HepG2 (cell line): ENCODE results near the gene WDR48. TPM values are rescaled to one million over a fixed set of nuclear protein-coding genes. Genes with fewer than 3 reads are reported as not detected.
A peak's percentile ranks its signal among the peaks of the same experiment; 100 is the strongest.

Experiments used
- ATAC-seq: fragments of 200-7000 bp; cut with Tn5 transposase; 3 replicates; pipeline ENCODE4 v1.9.1; 2020; ENCODE audit warnings: mild to moderate bottlenecking, moderate library complexity
- BruUV-seq: library from RNA; stranded (reverse); fragments of 400-500 nt; replicated peaks from 2 replicates; lab custom pipeline; 2021; lab: Mats Ljungman, UMichigan
- CTCF ChIA-PET: fragments of 300-600 bp; formaldehyde crosslinking; extraction: SDS; loops from one replicate; lab custom pipeline; 2021; ENCODE audit warnings: low total read pairs, inconsistent platforms, low intra/inter-chr PET ratio; lab: Yijun Ruan, JAX
- POLR2A ChIA-PET: fragments of 350-600 bp; sonication (Branson Sonifier 250); formaldehyde crosslinking; loops from one replicate; lab custom pipeline; 2020; ENCODE audit warnings: antibody characterized with exemption, inconsistent platforms; lab: Yijun Ruan, JAX
- DNase-seq: peaks from one replicate; pipeline ENCODE4 v3.0.0-alpha.2; 2015; ENCODE audit warnings: low spot score
- FAIRE-seq: peaks from 3 replicates; lab custom pipeline; 2011; peaks lifted over from hg19 to GRCh38; lab: Jason Lieb, UNC
- H2AFZ ChIP-seq: one replicate; pipeline ENCODE4 v1.6.1; 2011; ENCODE audit warnings: low read length, inconsistent platforms
- H3K27ac ChIP-seq: fragments of 300-600 bp; 3 replicates; pipeline ENCODE4 v1.8.0; 2011; ENCODE audit warnings: mixed run types, mild to moderate bottlenecking, mixed read lengths, low read length, inconsistent platforms; ENCODE audit not compliant: insufficient read depth; ENCODE audit errors: extremely low read length
- H3K27me3 ChIP-seq, 2 experiments: fragments of 200-600 bp in 1 of 2; 2 replicates in 1 of 2; 3 replicates in 1 of 2; pipeline versions ENCODE4 v1.6.0 to v1.8.0; 2011; ENCODE audit warnings: low read length in 2 of 2, mild to moderate bottlenecking in 2 of 2, moderate library complexity in 2 of 2, inconsistent platforms in 1 of 2; ENCODE audit not compliant: insufficient read depth in 2 of 2, control insufficient read depth in 1 of 2
- H3K36me3 ChIP-seq, 2 experiments: fragments of 200-600 bp in 1 of 2; replicated peaks in 1 of 2; 2 replicates in 1 of 2; 3 replicates in 1 of 2; pipeline versions ENCODE4 v1.5.1 to v1.8.0; 2011; ENCODE audit warnings: low read length in 2 of 2, inconsistent platforms in 1 of 2; ENCODE audit not compliant: insufficient read depth in 2 of 2, control insufficient read depth in 1 of 2
- H3K4me1 ChIP-seq: 2 replicates; pipeline ENCODE4 v1.5.1; 2012; ENCODE audit warnings: low read length, inconsistent platforms; ENCODE audit not compliant: insufficient read depth
- H3K4me2 ChIP-seq: 2 replicates; pipeline ENCODE4 v1.6.0; 2011; ENCODE audit warnings: low read depth, low read length, inconsistent platforms
- H3K4me3 ChIP-seq, 3 experiments: fragments of 200-600 bp in 1 of 3; sonication (generic), shearing (Covaris generic) in 1 of 3; replicated peaks in 1 of 3; 2 replicates each; pipeline ENCODE4 v1.5.1; 2011 to 2016; ENCODE audit warnings: low read length in 3 of 3, inconsistent platforms in 2 of 3, low read depth in 2 of 3, mild to moderate bottlenecking in 2 of 3, control low read depth in 1 of 3, mixed read lengths in 1 of 3; ENCODE audit not compliant: insufficient read depth in 1 of 3
- H3K79me2 ChIP-seq: one replicate; pipeline ENCODE4 v1.6.1; 2011; ENCODE audit warnings: low read length, inconsistent platforms; ENCODE audit not compliant: insufficient read depth
- H3K9ac ChIP-seq: 2 replicates; pipeline ENCODE4 v1.6.0; 2011; ENCODE audit warnings: mild to moderate bottlenecking, low read depth, low read length, inconsistent platforms; ENCODE audit not compliant: insufficient read depth
- H3K9me3 ChIP-seq: 2 replicates; pipeline ENCODE4 v1.5.1; 2012; ENCODE audit warnings: mild to moderate bottlenecking, low read length
- H4K20me1 ChIP-seq: 2 replicates; pipeline ENCODE4 v1.6.0; 2011; ENCODE audit warnings: inconsistent platforms, mild to moderate bottlenecking, low read length, moderate library complexity; ENCODE audit not compliant: insufficient read depth
- AGO2 ChIP-seq: fragments of 200-400 bp; formaldehyde crosslinking; optimal IDR thresholded peaks from 2 replicates; pipeline ENCODE3; 2017; ENCODE audit warnings: mild to moderate bottlenecking, low read depth, low read length, moderate library complexity
- FOXO1 ChIP-seq: sonication (generic); formaldehyde crosslinking; IDR thresholded peaks from 2 replicates; pipeline ENCODE4 v1.4.0; 2020; ENCODE audit warnings: missing genetic modification reagents
- MIXL1 ChIP-seq: IDR thresholded peaks from 2 replicates; pipeline ENCODE4 v1.6.1; 2016
- SP1 ChIP-seq, 2 experiments: fragments of 450-650 bp in 1 of 2; sonication (generic) in 1 of 2; formaldehyde crosslinking in 1 of 2; IDR thresholded peaks; 2 replicates each; pipeline versions ENCODE4 v1.4.0 to v1.6.1; 2016 to 2020; ENCODE audit warnings: missing genetic modification reagents in 1 of 2
- TBL1XR1 ChIP-seq: fragments of 150-350 bp; IDR thresholded peaks from 2 replicates; pipeline ENCODE4 v1.6.1; 2014; ENCODE audit warnings: borderline replicate concordance, low read length; ENCODE audit not compliant: partially characterized antibody
- ZBTB2 ChIP-seq: sonication (generic); formaldehyde crosslinking; IDR thresholded peaks from 2 replicates; pipeline ENCODE4 v1.8.0; 2022; ENCODE audit warnings: low read depth, missing genetic modification reagents
- ZNF263 ChIP-seq: sonication (generic); formaldehyde crosslinking; IDR thresholded peaks from 2 replicates; pipeline ENCODE4 v1.4.0; 2020; ENCODE audit warnings: missing genetic modification reagents
- ZNF407 ChIP-seq: sonication (generic); formaldehyde crosslinking; IDR thresholded peaks from one replicate; pipeline ENCODE4 v1.5.1; 2020; ENCODE audit warnings: mild to moderate bottlenecking, missing genetic modification reagents; ENCODE audit errors: not compliant biosample characterization
- ZNF484 ChIP-seq: sonication (generic); formaldehyde crosslinking; IDR thresholded peaks from 2 replicates; pipeline ENCODE4 v1.5.1; 2020; ENCODE audit warnings: mild to moderate bottlenecking, low read depth, missing genetic modification reagents, borderline replicate concordance
- ZNF512B ChIP-seq: sonication (generic); formaldehyde crosslinking; IDR thresholded peaks from 2 replicates; pipeline ENCODE4 v1.5.1; 2020; ENCODE audit warnings: missing genetic modification reagents, mild to moderate bottlenecking, borderline replicate concordance
- WGBS: methylation state at CpG from one replicate; pipeline ENCODE4 v1.1.6; 2017; ENCODE audit warnings: low lambda C conversion rate; 5-methylcytosine and 5-hydroxymethylcytosine counted together
- in situ Hi-C: cut with HindIII; loops from 2 replicates; pipeline ENCODE4 v1.10.0; 2017; ENCODE audit warnings: low pct_unique_long_range_greater_than_20kb; ENCODE audit not compliant: extremely low pct_ligation_motif_present
- intact Hi-C: fragments of 100-400 bp; cut with micrococcal nuclease; formaldehyde crosslinking; loops from one replicate; pipeline ENCODE4 v1.10.0; 2022; ENCODE audit not compliant: unreplicated experiment
- polyA plus RNA-seq, 8 experiments: library from polyadenylated mRNA; depleted of rRNA in 3 of 8; stranded (reverse) in 7 of 8; unstranded in 1 of 8; fragments of >200 nt; fragmentation: Illumina TruSeq in 4 of 8; extraction: Trizol in 4 of 8; gene quantifications; 2 replicates each; pipeline versions ENCODE4 v1.2.1 to v1.2.3, GENCODE V29; 2011 to 2016; ENCODE audit warnings: low read depth in 4 of 8, missing spikeins in 1 of 8, mixed read lengths in 1 of 8; ENCODE audit not compliant: insufficient read depth in 1 of 8
- total RNA-seq, 5 experiments: library from RNA; depleted of rRNA; stranded (reverse); fragments of >200 nt; fragmentation: Illumina TruSeq; extraction: Trizol; gene quantifications; 2 replicates each; pipeline ENCODE4 v1.2.3, GENCODE V29; 2016; ENCODE audit warnings: low read depth in 1 of 5

The WDR48 gene
- total and polyA plus RNA-seq, 2 of the 13 experiments (the other 11 are each of a cell fraction or from before 2014, with no cell fraction given), result 29.2 to 31.2 TPM

GRCh38 chr3:39019299-39019698 is 32.5 kb upstream of the WDR48 start (continued):
- TF ChIP-seq ZNF512B (CRISPR knock-in tag) (no peak), MIXL1 (0 out of 2 replicates have a peak, but pooled peaks have one; percentile 22)

GRCh38 chr3:39021029-39021428 is 30.8 kb upstream of the WDR48 start:
- DNase-seq (no peak), FAIRE-seq (no peak), ATAC-seq (no peak)
- no peak overlapping the region for H3K27ac ChIP-seq
- no TSS peak for BruUV-seq
- peaks cover 20% of the 10 kb centered on the region for H3K4me1 ChIP-seq
- no peak overlapping the region for H3K4me3 ChIP-seq
- H3K36me3 ChIP-seq, result no peaks in the 10 kb centered on the region
- no peaks in the 10 kb centered on the region for H3K27me3 ChIP-seq
- no peak overlapping the region for H2AFZ ChIP-seq
- no peaks in the 10 kb centered on the region for H3K9me3 ChIP-seq
- intact Hi-C loops, result no loop called here
- ChIA-PET POLR2A (no interaction called here), CTCF (no interaction called here)
- in situ Hi-C loops, result no loop called here
- H3K9ac ChIP-seq, result no peak overlapping the region
- H3K79me2 ChIP-seq, result no peaks in the 10 kb centered on the region
- H3K4me2 ChIP-seq, result no peak overlapping the region
- H4K20me1 ChIP-seq, result no peaks in the 10 kb centered on the region
- WGBS, result 96% methylated on average over 1 of the region's 1 CpG
- TF ChIP-seq TBL1XR1, result no peak
- TF ChIP-seq ZNF484 (CRISPR knock-in tag), result no peak
- TF ChIP-seq ZBTB2, result no peak
- TF ChIP-seq ZNF263 (CRISPR knock-in tag), result no peak
- no peak for TF ChIP-seq FOXO1 (CRISPR knock-in tag)
- TF ChIP-seq AGO2, result no peak
- TF ChIP-seq SP1 (IDR thresholded peaks at IDR 0.05), result no peak
- TF ChIP-seq SP1 (CRISPR knock-in tag; IDR thresholded peaks at IDR 0.05), result no peak
- no peak for TF ChIP-seq ZNF407
